Calu3 (cell line): ENCODE measurements around the gene C1QC. TPM values are rescaled to one million over a fixed set of nuclear protein-coding genes. Genes with fewer than 3 reads are reported as not detected.

Experiments used
- BruUV-seq: library from RNA; stranded (reverse); fragments of 400-500 nt; replicated peaks from 2 replicates; lab custom pipeline; 2021; lab: Mats Ljungman, UMichigan
- CTCF ChIA-PET: fragments of 300-600 bp; sonication (Branson Sonifier 250); formaldehyde crosslinking; loops from one replicate; lab custom pipeline; 2022; ENCODE audit warnings: antibody characterized with exemption; lab: Charles Lee
- DNase-seq: peaks from one replicate; pipeline ENCODE4 v3.0.0; 2022
- H3K27ac Mint-ChIP-seq: one replicate; pipeline ENCODE4 v1.8.0; 2022; ENCODE audit warnings: mixed read lengths; ENCODE audit not compliant: unreplicated experiment
- H3K27me3 Mint-ChIP-seq: one replicate; pipeline ENCODE4 v1.8.0; 2022; ENCODE audit warnings: mixed read lengths; ENCODE audit not compliant: unreplicated experiment
- H3K36me3 Mint-ChIP-seq: one replicate; pipeline ENCODE4 v1.8.0; 2022; ENCODE audit warnings: mild to moderate bottlenecking, moderate library complexity, mixed read lengths; ENCODE audit not compliant: insufficient read depth, unreplicated experiment
- H3K4me1 Mint-ChIP-seq: one replicate; pipeline ENCODE4 v1.8.0; 2022; ENCODE audit warnings: mild to moderate bottlenecking, low read depth, mixed read lengths; ENCODE audit not compliant: unreplicated experiment
- H3K4me3 Mint-ChIP-seq: one replicate; pipeline ENCODE4 v1.8.0; 2022; ENCODE audit warnings: mild to moderate bottlenecking, low read depth, moderate library complexity, mixed read lengths; ENCODE audit not compliant: unreplicated experiment
- H3K9me3 Mint-ChIP-seq: one replicate; pipeline ENCODE4 v1.8.0; 2022; ENCODE audit warnings: low read depth, mixed read lengths; ENCODE audit not compliant: unreplicated experiment
- intact Hi-C: fragments of 100-400 bp; cut with micrococcal nuclease; formaldehyde crosslinking; loops from one replicate; pipeline ENCODE4 v1.10.0; 2022; ENCODE audit not compliant: unreplicated experiment
- total RNA-seq: library from RNA; stranded (reverse); gene quantifications from 2 replicates; pipeline ENCODE4 v1.2.3, GENCODE V29; 2022
- TF ChIP-seq, protein P1 (sequence below): fragments of 200-600 bp; IDR thresholded peaks from one replicate; pipeline ENCODE4 v1.8.0; 2022; ENCODE audit warnings: antibody characterized with exemption; ENCODE audit not compliant: unreplicated experiment

C1QC gene
- total RNA-seq, 1 experiment from 2014 or later, result not detected

DNA sequence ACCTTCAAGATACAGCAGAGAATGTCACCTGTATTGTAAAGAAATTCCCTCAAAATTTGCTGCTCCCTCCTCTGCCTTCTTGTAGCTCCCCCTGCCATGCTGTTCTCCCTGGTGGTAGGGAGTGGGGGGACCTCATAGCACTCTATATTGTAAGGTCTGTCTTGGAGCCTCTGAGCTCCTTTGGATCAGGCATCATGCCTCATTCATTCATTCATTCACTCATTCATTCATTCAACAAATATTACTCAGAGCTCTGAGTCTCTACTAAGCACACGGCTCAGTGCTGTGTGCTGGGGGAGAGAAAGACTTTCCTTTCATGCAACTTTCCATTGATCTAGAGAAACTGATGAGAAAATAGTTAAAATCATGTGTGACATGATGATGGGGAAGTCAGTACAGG is 40.1 kb downstream of the C1QC start:
- TF ChIP-seq, protein P1, sequence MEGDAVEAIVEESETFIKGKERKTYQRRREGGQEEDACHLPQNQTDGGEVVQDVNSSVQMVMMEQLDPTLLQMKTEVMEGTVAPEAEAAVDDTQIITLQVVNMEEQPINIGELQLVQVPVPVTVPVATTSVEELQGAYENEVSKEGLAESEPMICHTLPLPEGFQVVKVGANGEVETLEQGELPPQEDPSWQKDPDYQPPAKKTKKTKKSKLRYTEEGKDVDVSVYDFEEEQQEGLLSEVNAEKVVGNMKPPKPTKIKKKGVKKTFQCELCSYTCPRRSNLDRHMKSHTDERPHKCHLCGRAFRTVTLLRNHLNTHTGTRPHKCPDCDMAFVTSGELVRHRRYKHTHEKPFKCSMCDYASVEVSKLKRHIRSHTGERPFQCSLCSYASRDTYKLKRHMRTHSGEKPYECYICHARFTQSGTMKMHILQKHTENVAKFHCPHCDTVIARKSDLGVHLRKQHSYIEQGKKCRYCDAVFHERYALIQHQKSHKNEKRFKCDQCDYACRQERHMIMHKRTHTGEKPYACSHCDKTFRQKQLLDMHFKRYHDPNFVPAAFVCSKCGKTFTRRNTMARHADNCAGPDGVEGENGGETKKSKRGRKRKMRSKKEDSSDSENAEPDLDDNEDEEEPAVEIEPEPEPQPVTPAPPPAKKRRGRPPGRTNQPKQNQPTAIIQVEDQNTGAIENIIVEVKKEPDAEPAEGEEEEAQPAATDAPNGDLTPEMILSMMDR, result no peak
- no peaks in the 10 kb centered on the region for H3K4me1 Mint-ChIP-seq

DNA sequence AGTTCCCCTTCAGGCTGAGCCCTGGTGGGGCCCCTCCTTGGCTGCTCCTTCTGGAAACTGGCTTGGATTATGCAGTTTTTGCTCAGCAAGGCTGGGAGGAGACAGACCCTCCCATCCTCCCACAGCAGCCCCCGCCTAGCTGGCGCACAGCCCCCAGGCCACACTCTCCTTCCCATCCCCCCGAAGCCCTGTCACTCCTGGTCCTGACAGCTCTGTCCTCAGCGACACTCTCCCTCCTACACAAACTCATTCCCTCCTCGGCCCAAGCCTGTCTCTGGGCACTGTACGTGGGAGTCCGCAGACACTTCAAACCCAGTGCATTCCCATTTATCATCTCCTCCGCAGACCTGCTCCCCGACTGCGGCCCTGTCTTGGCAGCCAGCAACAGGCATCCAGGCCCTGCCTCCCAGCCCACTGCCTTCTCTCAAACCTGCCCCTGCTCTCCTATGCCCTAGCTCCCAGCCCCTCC is 42.2 kb downstream of the C1QC start:
- no peak for DNase-seq
- Mint-ChIP-seq H3K4me1 (no peaks in the 10 kb centered on the region), H3K4me3 (no peak overlapping the region), H3K9me3 (no peaks in the 10 kb centered on the region), H3K36me3 (no peaks in the 10 kb centered on the region), H3K27ac (no peak overlapping the region), H3K27me3 (peaks cover 47% of the 10 kb centered on the region)
- intact Hi-C loops, result no loop called here
- CTCF ChIA-PET, result interaction anchor here (0.7 kb wide), 1 partner anchor 74 kb away, joined by 3 read pairs; no protein-coding TSS in a partner anchor
- TF ChIP-seq, protein P1, result no peak
- BruUV-seq, result no TSS peak

More for the DNA sequence above, 40.1 kb downstream of the C1QC start:
- Mint-ChIP-seq H3K36me3 (no peaks in the 10 kb centered on the region), H3K27ac (no peak overlapping the region), H3K4me3 (no peak overlapping the region), H3K27me3 (peaks cover 47% of the 10 kb centered on the region), H3K9me3 (no peaks in the 10 kb centered on the region)
- CTCF ChIA-PET, result interaction anchor here (0.6 to 0.9 kb wide), 2 partner anchors 246 to 248 kb away, joined by 3 to 4 read pairs; no protein-coding TSS in a partner anchor
- BruUV-seq, result no TSS peak
- DNase-seq, result no peak
- intact Hi-C loops, result no loop called here

DNA sequence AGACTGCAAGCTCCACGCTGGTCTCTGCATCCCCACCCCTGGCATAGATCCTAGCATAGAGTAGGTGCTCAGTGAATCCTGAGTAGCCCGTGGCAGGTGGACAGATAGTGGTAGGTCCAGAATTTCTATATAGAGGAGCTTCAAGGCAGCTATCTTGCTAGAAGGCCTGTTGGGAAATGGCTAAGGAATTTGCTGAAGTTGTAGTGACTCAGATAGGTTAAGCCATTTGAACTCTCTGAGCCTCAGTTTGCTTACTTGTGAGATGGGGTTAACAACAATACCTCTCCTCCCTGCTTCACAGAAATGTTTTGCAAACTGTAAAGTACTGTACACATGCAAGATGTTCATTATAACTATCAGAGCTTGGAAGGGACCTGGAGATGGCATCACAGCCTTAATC is 43.8 kb downstream of the C1QC start:
- no TSS peak for BruUV-seq
- TF ChIP-seq, protein P1, result no peak
- H3K27me3 Mint-ChIP-seq, result peaks cover 47% of the 10 kb centered on the region

DNA sequence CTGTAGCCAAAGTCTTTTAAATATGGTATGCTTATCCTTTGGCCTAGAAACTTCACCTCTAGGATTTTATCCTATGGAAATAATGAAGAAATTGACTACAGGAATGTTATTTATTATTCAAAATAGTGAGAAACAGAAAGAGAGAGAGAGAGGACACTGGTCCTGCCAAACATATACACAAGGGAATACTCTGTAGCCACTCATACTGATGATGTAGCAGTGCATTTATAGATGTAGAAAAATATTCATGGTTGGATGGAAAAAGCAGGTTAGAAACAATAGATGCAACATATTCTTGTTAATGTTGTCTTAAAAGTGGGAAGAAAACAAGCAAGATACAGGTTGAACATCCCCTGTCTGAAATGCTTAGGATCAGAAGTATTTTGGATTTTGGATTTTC is 45.0 kb downstream of the C1QC start:
- Mint-ChIP-seq H3K27ac (no peak overlapping the region), H3K9me3 (no peaks in the 10 kb centered on the region), H3K4me1 (no peaks in the 10 kb centered on the region), H3K27me3 (peaks cover 42% of the 10 kb centered on the region), H3K4me3 (no peak overlapping the region), H3K36me3 (no peaks in the 10 kb centered on the region)
- intact Hi-C loops, result no loop called here
- BruUV-seq, result no TSS peak
- no peak for DNase-seq
- TF ChIP-seq, protein P1, result no peak
- CTCF ChIA-PET, result interaction anchor here (0.6 to 0.7 kb wide), 2 partner anchors 246 to 280 kb away, joined by 3 to 5 read pairs; no protein-coding TSS in a partner anchor

More for the DNA sequence above, 43.8 kb downstream of the C1QC start:
- intact Hi-C loops, result no loop called here
- H3K9me3 Mint-ChIP-seq, result no peaks in the 10 kb centered on the region
- no peaks in the 10 kb centered on the region for H3K36me3 Mint-ChIP-seq
- DNase-seq, result no peak
- no peak overlapping the region for H3K27ac Mint-ChIP-seq
- CTCF ChIA-PET, result no interaction called here
- H3K4me1 Mint-ChIP-seq, result no peaks in the 10 kb centered on the region
- H3K4me3 Mint-ChIP-seq, result no peak overlapping the region
